ENCODE measurements around the gene ASCL3. TPM values are rescaled to one million over a fixed set of nuclear protein-coding genes. Genes with fewer than 3 reads are reported as not detected.

ASCL3 gene, protein sequence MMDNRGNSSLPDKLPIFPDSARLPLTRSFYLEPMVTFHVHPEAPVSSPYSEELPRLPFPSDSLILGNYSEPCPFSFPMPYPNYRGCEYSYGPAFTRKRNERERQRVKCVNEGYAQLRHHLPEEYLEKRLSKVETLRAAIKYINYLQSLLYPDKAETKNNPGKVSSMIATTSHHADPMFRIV
- not detected for total RNA-seq

GRCh38 chr11:8942518-8943066 is at the start of gene ASCL3:
TSS of gene ASCL3 (minus strand) at chr11:8943016. CDS start at chr11:8938161, 4,855 bp downstream.

DNA sequence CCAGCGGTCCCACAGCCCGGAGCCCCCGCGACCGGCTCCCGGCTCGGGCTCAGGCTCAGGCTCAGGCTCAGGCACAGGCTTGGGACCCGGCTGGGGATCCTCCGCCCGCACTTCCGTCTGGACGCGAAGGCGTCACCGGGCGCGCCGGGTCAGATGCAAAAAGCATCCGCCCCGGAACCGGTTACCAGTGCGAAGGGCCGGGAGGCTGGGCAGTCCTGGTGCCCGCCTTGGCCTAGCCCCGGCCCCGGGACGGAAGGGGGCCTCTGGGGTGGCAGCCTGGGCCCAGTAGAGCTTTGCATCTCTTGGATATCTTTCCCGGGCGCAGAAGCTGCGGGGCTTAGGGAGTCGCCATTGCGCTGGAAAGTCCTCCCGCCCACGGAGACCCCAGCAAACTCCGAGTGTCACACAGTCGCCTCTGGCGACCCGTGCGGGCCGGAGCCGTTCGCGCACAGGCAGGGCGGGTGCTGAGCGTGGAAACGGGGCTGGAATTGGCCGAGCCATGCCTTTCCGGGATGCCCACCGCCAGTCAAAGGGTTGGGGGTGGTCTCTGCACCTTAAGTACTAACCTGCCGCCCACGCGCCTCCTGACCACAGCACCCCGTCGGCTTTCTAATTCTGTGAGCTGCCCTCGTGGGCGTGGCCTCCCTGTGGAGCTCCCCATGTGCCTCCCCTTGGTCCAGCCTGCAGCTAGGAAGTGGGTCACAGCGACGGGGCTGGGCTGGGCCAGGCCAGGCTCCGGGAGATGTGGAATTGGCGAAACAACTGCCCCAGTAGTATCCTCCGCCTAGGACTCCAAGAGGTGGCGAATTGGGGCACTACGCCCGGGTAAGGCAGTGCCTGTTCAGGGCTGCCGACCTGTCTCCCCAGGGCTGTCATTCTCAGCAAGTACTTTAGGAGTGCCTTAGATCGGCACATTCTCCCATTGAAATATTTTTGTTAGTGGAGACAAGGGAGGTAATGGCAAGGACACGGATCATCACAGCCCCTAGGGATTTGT is 21.8 kb upstream of the ASCL3 start, which contains the start of gene TMEM9B:
TSS of gene TMEM9B (minus strand) at position 119 of the 997 bp plus-strand sequence. CDS start 129 bp downstream, outside the sequence.

GRCh38 chr11:8932564-8933180 is 10.1 kb downstream of the ASCL3 start, which contains the start of gene C11orf16:
TSS of gene C11orf16 (minus strand) at chr11:8932947. CDS start at chr11:8932308, 639 bp downstream.

DNA sequence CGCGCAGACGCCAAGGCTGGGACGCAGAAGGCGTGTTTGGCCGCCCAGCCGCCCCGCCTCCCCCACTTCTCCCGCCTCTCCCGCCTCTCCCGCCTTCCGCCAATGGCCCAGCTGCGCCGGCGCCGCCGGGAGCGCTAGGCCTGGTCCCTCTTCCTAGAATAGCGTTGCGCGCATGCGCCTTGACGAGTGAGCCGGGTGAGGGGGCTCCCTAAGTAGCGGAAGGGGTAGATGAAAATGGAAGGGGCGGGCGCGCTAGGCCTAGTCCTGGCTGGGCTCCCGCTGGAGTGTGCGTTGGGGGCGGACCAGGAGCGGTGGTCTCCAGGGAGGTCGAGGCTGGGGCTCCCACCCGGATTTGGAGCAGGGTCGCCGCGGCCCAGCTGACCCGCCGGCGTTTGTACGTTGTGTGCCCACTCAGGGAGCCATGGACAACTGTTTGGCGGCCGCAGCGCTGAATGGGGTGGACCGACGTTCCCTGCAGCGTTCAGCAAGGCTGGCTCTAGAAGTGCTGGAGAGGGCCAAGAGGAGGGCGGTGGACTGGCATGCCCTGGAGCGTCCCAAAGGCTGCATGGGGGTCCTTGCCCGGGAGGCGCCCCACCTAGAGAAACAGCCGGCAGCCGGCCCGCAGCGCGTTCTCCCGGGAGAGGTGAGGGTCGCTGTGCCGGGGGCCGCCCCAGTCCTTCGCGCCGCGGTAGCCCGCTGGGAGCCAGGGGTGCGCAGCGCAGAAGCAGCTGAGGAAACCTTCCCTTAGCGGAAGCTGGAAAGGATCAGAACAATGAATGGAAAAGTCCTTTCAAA is 31.6 kb downstream of the ASCL3 start, which contains the start of gene AKIP1:
TSS of gene AKIP1 (plus strand) at position 161 of the 795 bp plus-strand sequence. CDS start at position 422, 261 bp downstream.

Small RNA genes lying within 50 kb of the gene (small RNA-seq; reads per million reads assigned to genes)
- gene RF00019 = 0 reads per million in 2 donors

Other genes with a start within 250 kb of the ASCL3 start
- gene AKIP1, start 31.8 kb downstream of the ASCL3 start, total RNA-seq = 10 to 100 TPM; 31.7 to 36.3 TPM
- gene C11orf16, start 10.1 kb downstream of the ASCL3 start, total RNA-seq = not detected
- 10 to 100 TPM; 24.1 to 31.0 TPM for gene TMEM9B, start 21.4 kb upstream of the ASCL3 start, total RNA-seq
- gene NRIP3, start 61.0 kb upstream of the ASCL3 start, total RNA-seq = 10 to 100 TPM; 13.4 to 13.7 TPM
- 10 to 100 TPM in 1 of 2 donors, 1 to 10 TPM in 1; 2.1 to 15.7 TPM for gene SCUBE2, start 148.6 kb upstream of the ASCL3 start, total RNA-seq